Measurements from ENCODE around the gene CCDC8. TPM values are rescaled to one million over a fixed set of nuclear protein-coding genes. Genes with fewer than 3 reads are reported as not detected.
"Not testable (repeated sequence)": the region's sequence is repeated elsewhere in the genome, so short reads cannot be mapped to it uniquely, and the experiment has no call there.

The CCDC8 gene
- total and polyA plus RNA-seq, 2 donors (not counting 3 experiments of a cell fraction or from before 2014, with no cell fraction given): 0.18 to 0.75 TPM

- FAIRE-seq; H3K9me3 ChIP-seq (replicated peaks; ENCODE audit: control insufficient read depth, insufficient read depth, low read length); H3K4me2 ChIP-seq (ENCODE audit: insufficient read depth, low read length); H3K9me1 ChIP-seq (replicated peaks; ENCODE audit: control insufficient read depth, extremely low read depth, insufficient read depth, low read length); H3K9ac ChIP-seq (replicated peaks; ENCODE audit: extremely low read depth, insufficient read depth, low read length); DNase-seq (ENCODE audit: low read depth, low spot score); H3K27ac ChIP-seq (ENCODE audit: insufficient read depth, low read depth, low read length); H2AFZ ChIP-seq (ENCODE audit: low read depth, low read length); H4K20me1 ChIP-seq (replicated peaks; ENCODE audit: control insufficient read depth, extremely low read depth, insufficient read depth, low read length); H3K36me3 ChIP-seq (ENCODE audit: control insufficient read depth in 2 of 2, extremely low read depth in 1 of 2, insufficient read depth in 2 of 2, low read length in 2 of 2); dilution Hi-C loops (cut with MboI; ENCODE audit: extremely low pct_ligation_motif_present, low sequenced_read_pairs); intact Hi-C loops (cut with micrococcal nuclease); H3K4me1 ChIP-seq (ENCODE audit: control insufficient read depth, extremely low read depth, insufficient read depth, low read length); H3K79me2 ChIP-seq (ENCODE audit: control insufficient read depth, insufficient read depth, low read length); H3K4me3 ChIP-seq (replicated peaks in 1 of 3; ENCODE audit: insufficient read depth in 1 of 3, low read depth in 1 of 3, low read length in 3 of 3); BruUV-seq (replicated peaks): not testable (repeated sequence)
- POLR2A ChIA-PET: interaction anchor here (0.6 kb wide), 1 partner anchor 124 kb away, joined by 5 read pairs; no protein-coding TSS in a partner anchor
- CTCF ChIA-PET: interaction anchor here (0.7 to 1.2 kb wide), 3 partner anchors 10 to 19 kb away, joined by 3 read pairs; no protein-coding TSS in a partner anchor
- H3K27me3 ChIP-seq (ENCODE audit: control insufficient read depth in 2 of 2, insufficient read depth in 2 of 2, low read length in 2 of 2): peaks cover 20 to 30% of the 10 kb centered on the region in 2 experiments
Observed at GRCh38 chr19:46414899-46415298, 1.5 kb upstream of the CCDC8 start.

GRCh38 chr19:46412650-46413261 is 608 bp downstream of the CCDC8 start:
- FAIRE-seq (no peak), DNase-seq (ENCODE audit: low read depth, low spot score) (no peak)
- H3K27me3 ChIP-seq (ENCODE audit: control insufficient read depth in 2 of 2, insufficient read depth in 2 of 2, low read length in 2 of 2): peaks cover 21 to 41% of the 10 kb centered on the region in 2 experiments
- ChIA-PET CTCF (no interaction called here), POLR2A (no interaction called here)
- no peak overlapping the region for H3K27ac ChIP-seq (ENCODE audit: insufficient read depth, low read depth, low read length)
- no TSS peak for BruUV-seq (replicated peaks)
- intact Hi-C loops (cut with micrococcal nuclease) (no loop called here), dilution Hi-C loops (cut with MboI; ENCODE audit: extremely low pct_ligation_motif_present, low sequenced_read_pairs) (no loop called here)
- no peaks in the 10 kb centered on the region for H3K9me3 ChIP-seq (replicated peaks; ENCODE audit: control insufficient read depth, insufficient read depth, low read length)
- H3K9ac ChIP-seq (replicated peaks; ENCODE audit: extremely low read depth, insufficient read depth, low read length): no peak overlapping the region
- peak overlapping the region in 1 of 3 experiments; percentile 2 for H3K4me3 ChIP-seq (replicated peaks in 1 of 3; ENCODE audit: insufficient read depth in 1 of 3, low read depth in 1 of 3, low read length in 3 of 3)
- no peaks in the 10 kb centered on the region for H3K36me3 ChIP-seq (ENCODE audit: control insufficient read depth in 2 of 2, extremely low read depth in 1 of 2, insufficient read depth in 2 of 2, low read length in 2 of 2)
- TF ChIP-seq POLR2AphosphoS5 (IDR thresholded peaks at IDR 0.05; ENCODE audit: insufficient read depth, low read depth, low read length): no peak
- peak; percentile 58 for TF ChIP-seq EZH2 (IDR thresholded peaks at IDR 0.05; ENCODE audit: borderline replicate concordance, low read depth, low read length, severe bottlenecking)
- H3K4me1 ChIP-seq (ENCODE audit: control insufficient read depth, extremely low read depth, insufficient read depth, low read length): no peaks in the 10 kb centered on the region
- no peaks in the 10 kb centered on the region for H4K20me1 ChIP-seq (replicated peaks; ENCODE audit: control insufficient read depth, extremely low read depth, insufficient read depth, low read length)
- peak overlapping the region; percentile 28 for H3K4me2 ChIP-seq (ENCODE audit: insufficient read depth, low read length)
- H2AFZ ChIP-seq (ENCODE audit: low read depth, low read length): no peak overlapping the region
- no peaks in the 10 kb centered on the region for H3K79me2 ChIP-seq (ENCODE audit: control insufficient read depth, insufficient read depth, low read length)
- no peaks in the 10 kb centered on the region for H3K9me1 ChIP-seq (replicated peaks; ENCODE audit: control insufficient read depth, extremely low read depth, insufficient read depth, low read length)
